ENCODE measurements around the gene TMCO4. TPM values are rescaled to one million over a fixed set of nuclear protein-coding genes. Genes with fewer than 3 reads are reported as not detected.

The TMCO4 gene
- total RNA-seq, 2 donors from 2014 or later: 26.9 to 44.1 TPM

GRCh38 chr1:19802269-19802668 is 2.6 kb upstream of the TMCO4 start:
- H3K4me1 ChIP-seq: peaks cover 10% of the 10 kb centered on the region
- no peaks in the 10 kb centered on the region for H3K36me3 ChIP-seq
- intact Hi-C loops (cut with DNase I): no loop called here
- TF ChIP-seq CTCF (IDR thresholded peaks at IDR 0.05): no peak
- no peaks in the 10 kb centered on the region for H3K9me3 ChIP-seq
- no peak overlapping the region for H3K9ac ChIP-seq (ENCODE audit: low read depth in 2 of 2, low read length in 2 of 2)
- no peak for DNase-seq
- H3K27me3 ChIP-seq: no peaks in the 10 kb centered on the region
- H3K4me3 ChIP-seq: no peak overlapping the region
- H3K27ac ChIP-seq: no peak overlapping the region

GRCh38 chr1:19800076-19800804 is 524 bp upstream of the TMCO4 start:
- H3K9me3 ChIP-seq: no peaks in the 10 kb centered on the region
- intact Hi-C loops (cut with DNase I): no loop called here
- no peaks in the 10 kb centered on the region for H3K36me3 ChIP-seq
- peak overlapping the region; percentile 97 for H3K27ac ChIP-seq
- peak overlapping the region; percentile 71 to 85 for H3K9ac ChIP-seq (ENCODE audit: low read depth in 2 of 2, low read length in 2 of 2)
- H3K4me1 ChIP-seq: peaks cover 10% of the 10 kb centered on the region
- H3K27me3 ChIP-seq: no peaks in the 10 kb centered on the region
- no peak for TF ChIP-seq CTCF (IDR thresholded peaks at IDR 0.05)
- peak overlapping the region; percentile 74 for H3K4me3 ChIP-seq
- peak; percentile 65 for DNase-seq

- intact Hi-C loops (cut with DNase I): no loop called here
- TF ChIP-seq CTCF (IDR thresholded peaks at IDR 0.05): no peak
- no peaks in the 10 kb centered on the region for H3K27me3 ChIP-seq
- no peak for DNase-seq
- no peaks in the 10 kb centered on the region for H3K36me3 ChIP-seq
- peaks cover 10% of the 10 kb centered on the region for H3K4me1 ChIP-seq
- peak overlapping the region; percentile 74 for H3K4me3 ChIP-seq
- H3K27ac ChIP-seq: peak overlapping the region; percentile 97
- H3K9ac ChIP-seq (ENCODE audit: low read depth in 2 of 2, low read length in 2 of 2): peak overlapping the region; percentile 71 to 96
- H3K9me3 ChIP-seq: no peaks in the 10 kb centered on the region
These were observed 1.1 kb downstream of the TMCO4 start for GRCh38 chr1:19798486-19799229.

- H3K36me3 ChIP-seq: no peaks in the 10 kb centered on the region
- no peak overlapping the region for H3K4me3 ChIP-seq
- no peak overlapping the region for H3K9ac ChIP-seq (ENCODE audit: low read depth in 2 of 2, low read length in 2 of 2)
- no peaks in the 10 kb centered on the region for H3K27me3 ChIP-seq
- TF ChIP-seq CTCF (IDR thresholded peaks at IDR 0.05): no peak
- no peak overlapping the region for H3K27ac ChIP-seq
- peaks cover 10% of the 10 kb centered on the region for H3K4me1 ChIP-seq
- intact Hi-C loops (cut with DNase I): no loop called here
- DNase-seq: no peak
- H3K9me3 ChIP-seq: no peaks in the 10 kb centered on the region
These were observed 1.9 kb downstream of the TMCO4 start for GRCh38 chr1:19797827-19798226.

GRCh38 chr1:19794583-19794982 is 5.1 kb downstream of the TMCO4 start:
- Histone ChIP-seq H3K4me1 (peaks cover 5% of the 10 kb centered on the region), H3K9ac (ENCODE audit: low read depth in 2 of 2, low read length in 2 of 2) (no peak overlapping the region), H3K27me3 (no peaks in the 10 kb centered on the region), H3K27ac (no peak overlapping the region), H3K4me3 (no peak overlapping the region), H3K9me3 (no peaks in the 10 kb centered on the region), H3K36me3 (peaks cover 3% of the 10 kb centered on the region)
- DNase-seq: no peak
- no peak for TF ChIP-seq CTCF (IDR thresholded peaks at IDR 0.05)
- intact Hi-C loops (cut with DNase I): no loop called here
